ENCODE data around the gene SEMA3C.

The SEMA3C gene

GRCh38 chr7:80734011-80734410 lies 184.8 kb downstream of the SEMA3C start:
- Histone ChIP-seq H3K4me2 (ENCODE audit: insufficient read depth, low read length, poor library complexity, severe bottlenecking) (no peak overlapping the region), H2BK120ac (ENCODE audit: low read depth, low read length) (no peak overlapping the region)
- WGBS, 2 donors (ENCODE audit: extremely low coverage in 2 of 2, insufficient read length in 2 of 2, insufficient replicate concordance in 1 of 2): no CpG with 5 or more reads among the region's 4 CpGs

GRCh38 chr7:80733333-80733915 lies 185.4 kb downstream of the SEMA3C start:
- H3K18ac ChIP-seq (ENCODE audit: low read length): no peak overlapping the region
- no peaks in the 10 kb centered on the region for H3K4me1 ChIP-seq (ENCODE audit: control insufficient read depth in 2 of 2, insufficient read depth in 1 of 2, low read depth in 1 of 2, low read length in 2 of 2)
- no peak overlapping the region for H2AFZ ChIP-seq (ENCODE audit: low read length)
- H4K8ac ChIP-seq (ENCODE audit: low read depth, low read length): no peak overlapping the region
- no peak for DNase-seq (ENCODE audit: low spot score)
- no peak overlapping the region for H2BK12ac ChIP-seq (ENCODE audit: low read length)
- no peak overlapping the region for H2BK15ac ChIP-seq (ENCODE audit: low read length)
- no peaks in the 10 kb centered on the region for H3K36me3 ChIP-seq (replicated peaks in 1 of 2; ENCODE audit: control insufficient read depth in 2 of 2, insufficient read depth in 2 of 2, low read length in 2 of 2)
- H3K27ac ChIP-seq (replicated peaks; ENCODE audit: low read length): no peak overlapping the region
- H3K9ac ChIP-seq (ENCODE audit: low read depth, low read length, poor library complexity): no peak overlapping the region
- no peaks in the 10 kb centered on the region for H3K9me3 ChIP-seq (replicated peaks in 1 of 2; ENCODE audit: control insufficient read depth in 2 of 2, insufficient read depth in 1 of 2, low read depth in 1 of 2, low read length in 2 of 2)
- H4K91ac ChIP-seq (ENCODE audit: low read depth, low read length, poor library complexity): no peak overlapping the region
- no peaks in the 10 kb centered on the region for H3K27me3 ChIP-seq (ENCODE audit: control insufficient read depth in 3 of 3, insufficient read depth in 3 of 3, low read depth in 1 of 3, low read length in 3 of 3)
- no peak overlapping the region for H2BK120ac ChIP-seq (ENCODE audit: low read depth, low read length)
- no peaks in the 10 kb centered on the region for H3K79me1 ChIP-seq (ENCODE audit: low read depth, low read length)
- H3K4ac ChIP-seq (ENCODE audit: low read length): no peak overlapping the region
- WGBS, 2 donors (ENCODE audit: extremely low coverage in 2 of 2, insufficient read length in 2 of 2, insufficient replicate concordance in 1 of 2): no CpG with 5 or more reads among the region's 3 CpGs
- no peak overlapping the region for H3K4me2 ChIP-seq (ENCODE audit: insufficient read depth, low read length, poor library complexity, severe bottlenecking)
- no peak overlapping the region for H3K23ac ChIP-seq (ENCODE audit: low read depth, low read length, poor library complexity)
- no peak overlapping the region for H3K4me3 ChIP-seq (ENCODE audit: low read length in 2 of 2)
- no peak overlapping the region for H2BK5ac ChIP-seq (ENCODE audit: low read length)
- no peak overlapping the region for H2AK5ac ChIP-seq (ENCODE audit: low read depth, low read length)
- no peak overlapping the region for H3K14ac ChIP-seq (ENCODE audit: low read length)

More at GRCh38 chr7:80734011-80734410, 184.8 kb downstream of the SEMA3C start:
- no peaks in the 10 kb centered on the region for H3K4me1 ChIP-seq (ENCODE audit: control insufficient read depth in 2 of 2, insufficient read depth in 1 of 2, low read depth in 1 of 2, low read length in 2 of 2)
- H3K9ac ChIP-seq (ENCODE audit: low read depth, low read length, poor library complexity): no peak overlapping the region
- H3K27me3 ChIP-seq (ENCODE audit: control insufficient read depth in 3 of 3, insufficient read depth in 3 of 3, low read depth in 1 of 3, low read length in 3 of 3): no peaks in the 10 kb centered on the region
- H3K23ac ChIP-seq (ENCODE audit: low read depth, low read length, poor library complexity): no peak overlapping the region
- no peak overlapping the region for H3K27ac ChIP-seq (replicated peaks; ENCODE audit: low read length)
- H2AFZ ChIP-seq (ENCODE audit: low read length): no peak overlapping the region
- H3K14ac ChIP-seq (ENCODE audit: low read length): no peak overlapping the region
- no peak overlapping the region for H2BK15ac ChIP-seq (ENCODE audit: low read length)
- H2AK5ac ChIP-seq (ENCODE audit: low read depth, low read length): no peak overlapping the region
- no peak overlapping the region for H3K18ac ChIP-seq (ENCODE audit: low read length)
- no peaks in the 10 kb centered on the region for H3K36me3 ChIP-seq (replicated peaks in 1 of 2; ENCODE audit: control insufficient read depth in 2 of 2, insufficient read depth in 2 of 2, low read length in 2 of 2)
- H3K4me3 ChIP-seq (ENCODE audit: low read length in 2 of 2): no peak overlapping the region
- DNase-seq (ENCODE audit: low spot score): no peak
- no peaks in the 10 kb centered on the region for H3K79me1 ChIP-seq (ENCODE audit: low read depth, low read length)
- H3K9me3 ChIP-seq (replicated peaks in 1 of 2; ENCODE audit: control insufficient read depth in 2 of 2, insufficient read depth in 1 of 2, low read depth in 1 of 2, low read length in 2 of 2): no peaks in the 10 kb centered on the region
- no peak overlapping the region for H3K4ac ChIP-seq (ENCODE audit: low read length)
- H4K8ac ChIP-seq (ENCODE audit: low read depth, low read length): no peak overlapping the region
- H4K91ac ChIP-seq (ENCODE audit: low read depth, low read length, poor library complexity): no peak overlapping the region
- no peak overlapping the region for H2BK5ac ChIP-seq (ENCODE audit: low read length)
- H2BK12ac ChIP-seq (ENCODE audit: low read length): no peak overlapping the region

- no peaks in the 10 kb centered on the region for H3K36me3 ChIP-seq (replicated peaks in 1 of 2; ENCODE audit: control insufficient read depth in 2 of 2, insufficient read depth in 2 of 2, low read length in 2 of 2)
- H3K27ac ChIP-seq (replicated peaks; ENCODE audit: low read length): no peak overlapping the region
- 100% methylated on average over 1 of the region's 6 CpGs for WGBS, 2 donors (ENCODE audit: extremely low coverage in 2 of 2, insufficient read length in 2 of 2, insufficient replicate concordance in 1 of 2)
- H2AFZ ChIP-seq (ENCODE audit: low read length): no peak overlapping the region
- H2BK120ac ChIP-seq (ENCODE audit: low read depth, low read length): no peak overlapping the region
- no peak for DNase-seq (ENCODE audit: low spot score)
- no peak overlapping the region for H3K9ac ChIP-seq (ENCODE audit: low read depth, low read length, poor library complexity)
- H3K9me3 ChIP-seq (replicated peaks in 1 of 2; ENCODE audit: control insufficient read depth in 2 of 2, insufficient read depth in 1 of 2, low read depth in 1 of 2, low read length in 2 of 2): no peaks in the 10 kb centered on the region
- H4K8ac ChIP-seq (ENCODE audit: low read depth, low read length): no peak overlapping the region
- H3K4me2 ChIP-seq (ENCODE audit: insufficient read depth, low read length, poor library complexity, severe bottlenecking): no peak overlapping the region
- no peak overlapping the region for H3K4ac ChIP-seq (ENCODE audit: low read length)
- H4K91ac ChIP-seq (ENCODE audit: low read depth, low read length, poor library complexity): no peak overlapping the region
- no peak overlapping the region for H3K23ac ChIP-seq (ENCODE audit: low read depth, low read length, poor library complexity)
- H3K14ac ChIP-seq (ENCODE audit: low read length): no peak overlapping the region
- no peak overlapping the region for H3K18ac ChIP-seq (ENCODE audit: low read length)
- no peaks in the 10 kb centered on the region for H3K79me1 ChIP-seq (ENCODE audit: low read depth, low read length)
- no peak overlapping the region for H2BK12ac ChIP-seq (ENCODE audit: low read length)
- H3K27me3 ChIP-seq (ENCODE audit: control insufficient read depth in 3 of 3, insufficient read depth in 3 of 3, low read depth in 1 of 3, low read length in 3 of 3): no peaks in the 10 kb centered on the region
- H2BK5ac ChIP-seq (ENCODE audit: low read length): no peak overlapping the region
- no peak overlapping the region for H3K4me3 ChIP-seq (ENCODE audit: low read length in 2 of 2)
- no peak overlapping the region for H2AK5ac ChIP-seq (ENCODE audit: low read depth, low read length)
- no peaks in the 10 kb centered on the region for H3K4me1 ChIP-seq (ENCODE audit: control insufficient read depth in 2 of 2, insufficient read depth in 1 of 2, low read depth in 1 of 2, low read length in 2 of 2)
- H2BK15ac ChIP-seq (ENCODE audit: low read length): no peak overlapping the region
Measured at GRCh38 chr7:80732630-80733029, 186.2 kb downstream of the SEMA3C start.

- Histone ChIP-seq H3K14ac (ENCODE audit: low read length) (no peak overlapping the region), H2BK12ac (ENCODE audit: low read length) (no peak overlapping the region), H4K91ac (ENCODE audit: low read depth, low read length, poor library complexity) (no peak overlapping the region), H3K9me3 (replicated peaks in 1 of 2; ENCODE audit: control insufficient read depth in 2 of 2, insufficient read depth in 1 of 2, low read depth in 1 of 2, low read length in 2 of 2) (no peaks in the 10 kb centered on the region), H3K4me2 (ENCODE audit: insufficient read depth, low read length, poor library complexity, severe bottlenecking) (no peak overlapping the region), H2AK5ac (ENCODE audit: low read depth, low read length) (no peak overlapping the region), H4K8ac (ENCODE audit: low read depth, low read length) (no peak overlapping the region), H3K23ac (ENCODE audit: low read depth, low read length, poor library complexity) (no peak overlapping the region), H2BK120ac (ENCODE audit: low read depth, low read length) (no peak overlapping the region), H3K18ac (ENCODE audit: low read length) (no peak overlapping the region), H3K27ac (replicated peaks; ENCODE audit: low read length) (no peak overlapping the region), H2BK15ac (ENCODE audit: low read length) (no peak overlapping the region), H3K36me3 (replicated peaks in 1 of 2; ENCODE audit: control insufficient read depth in 2 of 2, insufficient read depth in 2 of 2, low read length in 2 of 2) (no peaks in the 10 kb centered on the region), H3K4me1 (ENCODE audit: control insufficient read depth in 2 of 2, insufficient read depth in 1 of 2, low read depth in 1 of 2, low read length in 2 of 2) (peaks cover 0 to 7% of the 10 kb centered on the region in 2 donors), H3K79me1 (ENCODE audit: low read depth, low read length) (no peaks in the 10 kb centered on the region), H3K4me3 (ENCODE audit: low read length in 2 of 2) (no peak overlapping the region), H2BK5ac (ENCODE audit: low read length) (no peak overlapping the region), H3K9ac (ENCODE audit: low read depth, low read length, poor library complexity) (no peak overlapping the region), H2AFZ (ENCODE audit: low read length) (no peak overlapping the region), H3K4ac (ENCODE audit: low read length) (no peak overlapping the region), H3K27me3 (ENCODE audit: control insufficient read depth in 3 of 3, insufficient read depth in 3 of 3, low read depth in 1 of 3, low read length in 3 of 3) (no peaks in the 10 kb centered on the region)
- WGBS, 2 donors (ENCODE audit: extremely low coverage in 2 of 2, insufficient read length in 2 of 2, insufficient replicate concordance in 1 of 2): no CpG with 5 or more reads among the region's 2 CpGs
- no peak for DNase-seq (ENCODE audit: low spot score)
Measured at GRCh38 chr7:80731281-80731680, 187.6 kb downstream of the SEMA3C start.
